HepG2 (cell line): ENCODE data around the gene POLL. TPM values are rescaled to one million over a fixed set of nuclear protein-coding genes. Genes with fewer than 3 reads are reported as not detected.

ENCODE experiments used
- FOXO4 ChIP-seq: sonication (generic); formaldehyde crosslinking; conservative IDR thresholded peaks from 2 replicates; pipeline ENCODE4 v1.8.1; 2023; ENCODE audit warnings: missing genetic modification reagents
- GATAD2A ChIP-seq: IDR thresholded peaks from 2 replicates; pipeline ENCODE4 v1.6.1; 2016
- HNF4A ChIP-seq: sonication (generic); formaldehyde crosslinking; IDR thresholded peaks from 2 replicates; pipeline ENCODE4 v1.4.0; 2020; ENCODE audit warnings: missing genetic modification reagents
- MXI1 ChIP-seq: IDR thresholded peaks from 3 replicates; pipeline ENCODE4 v1.6.1; 2012; ENCODE audit warnings: low read depth, low read length, inconsistent platforms, borderline replicate concordance
- NR2C2 ChIP-seq: sonication (generic); formaldehyde crosslinking; IDR thresholded peaks from 2 replicates; pipeline ENCODE4 v1.4.0; 2020; ENCODE audit warnings: missing genetic modification reagents, mild to moderate bottlenecking, moderate library complexity, borderline replicate concordance
- RBAK ChIP-seq: sonication (generic); formaldehyde crosslinking; IDR thresholded peaks from 2 replicates; pipeline ENCODE4 v1.5.1; 2020; ENCODE audit warnings: mild to moderate bottlenecking, missing genetic modification reagents
- SKIL ChIP-seq: sonication (generic); formaldehyde crosslinking; IDR thresholded peaks from 2 replicates; pipeline ENCODE4 v1.8.0; 2022; ENCODE audit warnings: missing genetic modification reagents, mild to moderate bottlenecking, moderate library complexity, borderline replicate concordance
- TCF12 ChIP-seq, 2 experiments: fragments of 450-650 bp in 1 of 2; sonication (generic) in 1 of 2; formaldehyde crosslinking in 1 of 2; IDR thresholded peaks; 2 replicates each; pipeline versions ENCODE4 v1.6.1 to v1.8.0; 2017 to 2022; ENCODE audit warnings: antibody characterized with exemption in 1 of 2, mild to moderate bottlenecking in 1 of 2, missing genetic modification reagents in 1 of 2, moderate library complexity in 1 of 2
- ZNF557 ChIP-seq: sonication (generic); formaldehyde crosslinking; IDR thresholded peaks from 2 replicates; pipeline ENCODE4 v1.4.0; 2020; ENCODE audit warnings: missing genetic modification reagents
- ZNF691 ChIP-seq: sonication (generic); formaldehyde crosslinking; IDR thresholded peaks from 2 replicates; pipeline ENCODE4 v1.4.0; 2020; ENCODE audit warnings: missing genetic modification reagents, low read depth, mild to moderate bottlenecking, borderline replicate concordance
- ZNF792 ChIP-seq: IDR thresholded peaks from 2 replicates; pipeline ENCODE4 v1.6.1; 2016
- polyA plus RNA-seq, 8 experiments: library from polyadenylated mRNA; depleted of rRNA in 3 of 8; stranded (reverse) in 7 of 8; unstranded in 1 of 8; fragments of >200 nt; fragmentation: Illumina TruSeq in 4 of 8; extraction: Trizol in 4 of 8; gene quantifications; 2 replicates each; pipeline versions ENCODE4 v1.2.1 to v1.2.3, GENCODE V29; 2011 to 2016; ENCODE audit warnings: low read depth in 4 of 8, missing spikeins in 1 of 8, mixed read lengths in 1 of 8; ENCODE audit not compliant: insufficient read depth in 1 of 8
- total RNA-seq, 5 experiments: library from RNA; depleted of rRNA; stranded (reverse); fragments of >200 nt; fragmentation: Illumina TruSeq; extraction: Trizol; gene quantifications; 2 replicates each; pipeline ENCODE4 v1.2.3, GENCODE V29; 2016; ENCODE audit warnings: low read depth in 1 of 5
- TF ChIP-seq, protein P1 (sequence below): sonication (generic); formaldehyde crosslinking; IDR thresholded peaks from 2 replicates; pipeline ENCODE4 v1.4.0; 2020; ENCODE audit warnings: missing genetic modification reagents, borderline replicate concordance
- TF ChIP-seq, protein P2 (sequence below): sonication (generic); formaldehyde crosslinking; IDR thresholded peaks from 2 replicates; pipeline ENCODE4 v1.4.0; 2020; ENCODE audit warnings: mild to moderate bottlenecking, missing genetic modification reagents

The POLL gene
- total and polyA plus RNA-seq, 2 of the 13 experiments (the other 11 are each of a cell fraction or from before 2014, with no cell fraction given) = 13.8 to 19.1 TPM

- TF ChIP-seq FOXO4 (no peak), MXI1 (peak; percentile 96; the same call in 2 of the 3 replicates), HNF4A (no peak), NR2C2 (CRISPR knock-in tag) (peak; percentile 100), SKIL (CRISPR knock-in tag) (no peak), ZNF691 (peak; percentile 15; the same call in 1 of the 2 replicates), RBAK (CRISPR knock-in tag) (no peak), ZNF792 (CRISPR knock-in tag) (no peak; the same call in 1 of the 2 replicates), TCF12 (IDR thresholded peaks at IDR 0.05) (no peak), TCF12 (CRISPR knock-in tag; IDR thresholded peaks at IDR 0.05) (no peak), GATAD2A (CRISPR knock-in tag) (peak; percentile 14; the same call in 1 of the 2 replicates), ZNF557 (0 out of 2 replicates have a peak, but pooled peaks have one; percentile 47)
- TF ChIP-seq, protein P1, sequence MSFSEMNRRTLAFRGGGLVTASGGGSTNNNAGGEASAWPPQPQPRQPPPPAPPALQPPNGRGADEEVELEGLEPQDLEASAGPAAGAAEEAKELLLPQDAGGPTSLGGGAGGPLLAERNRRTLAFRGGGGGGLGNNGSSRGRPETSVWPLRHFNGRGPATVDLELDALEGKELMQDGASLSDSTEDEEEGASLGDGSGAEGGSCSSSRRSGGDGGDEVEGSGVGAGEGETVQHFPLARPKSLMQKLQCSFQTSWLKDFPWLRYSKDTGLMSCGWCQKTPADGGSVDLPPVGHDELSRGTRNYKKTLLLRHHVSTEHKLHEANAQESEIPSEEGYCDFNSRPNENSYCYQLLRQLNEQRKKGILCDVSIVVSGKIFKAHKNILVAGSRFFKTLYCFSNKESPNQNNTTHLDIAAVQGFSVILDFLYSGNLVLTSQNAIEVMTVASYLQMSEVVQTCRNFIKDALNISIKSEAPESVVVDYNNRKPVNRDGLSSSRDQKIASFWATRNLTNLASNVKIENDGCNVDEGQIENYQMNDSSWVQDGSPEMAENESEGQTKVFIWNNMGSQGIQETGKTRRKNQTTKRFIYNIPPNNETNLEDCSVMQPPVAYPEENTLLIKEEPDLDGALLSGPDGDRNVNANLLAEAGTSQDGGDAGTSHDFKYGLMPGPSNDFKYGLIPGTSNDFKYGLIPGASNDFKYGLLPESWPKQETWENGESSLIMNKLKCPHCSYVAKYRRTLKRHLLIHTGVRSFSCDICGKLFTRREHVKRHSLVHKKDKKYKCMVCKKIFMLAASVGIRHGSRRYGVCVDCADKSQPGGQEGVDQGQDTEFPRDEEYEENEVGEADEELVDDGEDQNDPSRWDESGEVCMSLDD (CRISPR knock-in tag) = peak; percentile 78; the same call in 1 of the 2 replicates
- TF ChIP-seq, protein P2, sequence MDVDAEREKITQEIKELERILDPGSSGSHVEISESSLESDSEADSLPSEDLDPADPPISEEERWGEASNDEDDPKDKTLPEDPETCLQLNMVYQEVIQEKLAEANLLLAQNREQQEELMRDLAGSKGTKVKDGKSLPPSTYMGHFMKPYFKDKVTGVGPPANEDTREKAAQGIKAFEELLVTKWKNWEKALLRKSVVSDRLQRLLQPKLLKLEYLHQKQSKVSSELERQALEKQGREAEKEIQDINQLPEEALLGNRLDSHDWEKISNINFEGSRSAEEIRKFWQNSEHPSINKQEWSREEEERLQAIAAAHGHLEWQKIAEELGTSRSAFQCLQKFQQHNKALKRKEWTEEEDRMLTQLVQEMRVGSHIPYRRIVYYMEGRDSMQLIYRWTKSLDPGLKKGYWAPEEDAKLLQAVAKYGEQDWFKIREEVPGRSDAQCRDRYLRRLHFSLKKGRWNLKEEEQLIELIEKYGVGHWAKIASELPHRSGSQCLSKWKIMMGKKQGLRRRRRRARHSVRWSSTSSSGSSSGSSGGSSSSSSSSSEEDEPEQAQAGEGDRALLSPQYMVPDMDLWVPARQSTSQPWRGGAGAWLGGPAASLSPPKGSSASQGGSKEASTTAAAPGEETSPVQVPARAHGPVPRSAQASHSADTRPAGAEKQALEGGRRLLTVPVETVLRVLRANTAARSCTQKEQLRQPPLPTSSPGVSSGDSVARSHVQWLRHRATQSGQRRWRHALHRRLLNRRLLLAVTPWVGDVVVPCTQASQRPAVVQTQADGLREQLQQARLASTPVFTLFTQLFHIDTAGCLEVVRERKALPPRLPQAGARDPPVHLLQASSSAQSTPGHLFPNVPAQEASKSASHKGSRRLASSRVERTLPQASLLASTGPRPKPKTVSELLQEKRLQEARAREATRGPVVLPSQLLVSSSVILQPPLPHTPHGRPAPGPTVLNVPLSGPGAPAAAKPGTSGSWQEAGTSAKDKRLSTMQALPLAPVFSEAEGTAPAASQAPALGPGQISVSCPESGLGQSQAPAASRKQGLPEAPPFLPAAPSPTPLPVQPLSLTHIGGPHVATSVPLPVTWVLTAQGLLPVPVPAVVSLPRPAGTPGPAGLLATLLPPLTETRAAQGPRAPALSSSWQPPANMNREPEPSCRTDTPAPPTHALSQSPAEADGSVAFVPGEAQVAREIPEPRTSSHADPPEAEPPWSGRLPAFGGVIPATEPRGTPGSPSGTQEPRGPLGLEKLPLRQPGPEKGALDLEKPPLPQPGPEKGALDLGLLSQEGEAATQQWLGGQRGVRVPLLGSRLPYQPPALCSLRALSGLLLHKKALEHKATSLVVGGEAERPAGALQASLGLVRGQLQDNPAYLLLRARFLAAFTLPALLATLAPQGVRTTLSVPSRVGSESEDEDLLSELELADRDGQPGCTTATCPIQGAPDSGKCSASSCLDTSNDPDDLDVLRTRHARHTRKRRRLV = no peak
Observed at GRCh38 chr10:101587725-101588653, at the start of gene POLL, which contains the start of gene DPCD (continued).
